ENCODE results near the gene TSEN34. TPM values are rescaled to one million over a fixed set of nuclear protein-coding genes. Genes with fewer than 3 reads are reported as not detected.
A peak's percentile ranks its signal among the peaks of the same experiment; 100 is the strongest.

The TSEN34 gene
- total RNA-seq, 1 donor from 2014 or later = 43.9 TPM

GRCh38 chr19:54199401-54199800, 8.3 kb downstream of the TSEN34 start:
- Mint-ChIP-seq H3K27ac (peak overlapping the region; percentile 85), H3K36me3 (peaks cover 21% of the 10 kb centered on the region), H3K9me3 (no peaks in the 10 kb centered on the region), H3K4me3 (peak overlapping the region; percentile 61), H3K4me1 (peaks cover 35% of the 10 kb centered on the region), H3K27me3 (ENCODE audit: low read depth) (no peaks in the 10 kb centered on the region)
- no peak for DNase-seq (ENCODE audit: low spot score in 2 of 2, unreplicated experiment in 2 of 2)
- TF ChIP-seq, protein P1, sequence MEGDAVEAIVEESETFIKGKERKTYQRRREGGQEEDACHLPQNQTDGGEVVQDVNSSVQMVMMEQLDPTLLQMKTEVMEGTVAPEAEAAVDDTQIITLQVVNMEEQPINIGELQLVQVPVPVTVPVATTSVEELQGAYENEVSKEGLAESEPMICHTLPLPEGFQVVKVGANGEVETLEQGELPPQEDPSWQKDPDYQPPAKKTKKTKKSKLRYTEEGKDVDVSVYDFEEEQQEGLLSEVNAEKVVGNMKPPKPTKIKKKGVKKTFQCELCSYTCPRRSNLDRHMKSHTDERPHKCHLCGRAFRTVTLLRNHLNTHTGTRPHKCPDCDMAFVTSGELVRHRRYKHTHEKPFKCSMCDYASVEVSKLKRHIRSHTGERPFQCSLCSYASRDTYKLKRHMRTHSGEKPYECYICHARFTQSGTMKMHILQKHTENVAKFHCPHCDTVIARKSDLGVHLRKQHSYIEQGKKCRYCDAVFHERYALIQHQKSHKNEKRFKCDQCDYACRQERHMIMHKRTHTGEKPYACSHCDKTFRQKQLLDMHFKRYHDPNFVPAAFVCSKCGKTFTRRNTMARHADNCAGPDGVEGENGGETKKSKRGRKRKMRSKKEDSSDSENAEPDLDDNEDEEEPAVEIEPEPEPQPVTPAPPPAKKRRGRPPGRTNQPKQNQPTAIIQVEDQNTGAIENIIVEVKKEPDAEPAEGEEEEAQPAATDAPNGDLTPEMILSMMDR (IDR thresholded peaks at IDR 0.05; ENCODE audit: unreplicated experiment) = no peak

DNA sequence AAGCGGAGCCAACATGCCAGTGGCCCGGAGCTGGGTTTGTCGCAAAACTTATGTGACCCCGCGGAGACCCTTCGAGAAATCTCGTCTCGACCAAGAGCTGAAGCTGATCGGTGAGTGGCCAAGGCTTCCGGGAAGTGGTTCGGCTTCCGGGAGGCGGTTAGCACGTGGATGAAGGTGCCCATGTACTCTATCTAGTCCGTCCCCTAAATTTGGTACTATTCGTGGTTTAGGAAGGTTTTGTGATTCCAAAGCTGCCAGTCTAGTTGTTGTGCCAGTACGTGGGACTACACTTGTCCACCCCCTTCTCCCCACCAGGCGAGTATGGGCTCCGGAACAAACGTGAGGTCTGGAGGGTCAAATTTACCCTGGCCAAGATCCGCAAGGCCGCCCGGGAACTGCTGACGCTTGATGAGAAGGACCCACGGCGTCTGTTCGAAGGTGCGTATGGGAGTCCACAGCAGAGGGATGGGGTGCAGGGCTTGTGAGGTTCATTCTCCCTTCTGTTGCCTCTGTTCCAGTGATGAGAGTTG, 10.1 kb downstream of the TSEN34 start:
- no peaks in the 10 kb centered on the region for H3K9me3 Mint-ChIP-seq
- no peaks in the 10 kb centered on the region for H3K27me3 Mint-ChIP-seq (ENCODE audit: low read depth)
- TF ChIP-seq, protein P1 (IDR thresholded peaks at IDR 0.05; ENCODE audit: unreplicated experiment) = no peak
- H3K4me1 Mint-ChIP-seq = peaks cover 46% of the 10 kb centered on the region
- H3K27ac Mint-ChIP-seq = peak overlapping the region; percentile 100
- peak overlapping the region; percentile 100 for H3K4me3 Mint-ChIP-seq
- peaks cover 19% of the 10 kb centered on the region for H3K36me3 Mint-ChIP-seq
- DNase-seq (ENCODE audit: low spot score in 2 of 2, unreplicated experiment in 2 of 2) = no peak

GRCh38 chr19:54201980-54202379, 10.9 kb downstream of the TSEN34 start:
- peaks cover 46% of the 10 kb centered on the region for H3K4me1 Mint-ChIP-seq
- peaks cover 22% of the 10 kb centered on the region for H3K36me3 Mint-ChIP-seq
- H3K27ac Mint-ChIP-seq = peak overlapping the region; percentile 100
- H3K4me3 Mint-ChIP-seq = peak overlapping the region; percentile 100
- H3K27me3 Mint-ChIP-seq (ENCODE audit: low read depth) = no peaks in the 10 kb centered on the region
- H3K9me3 Mint-ChIP-seq = no peaks in the 10 kb centered on the region
- no peak for DNase-seq (ENCODE audit: low spot score in 2 of 2, unreplicated experiment in 2 of 2)
- TF ChIP-seq, protein P1 (IDR thresholded peaks at IDR 0.05; ENCODE audit: unreplicated experiment) = no peak

DNA sequence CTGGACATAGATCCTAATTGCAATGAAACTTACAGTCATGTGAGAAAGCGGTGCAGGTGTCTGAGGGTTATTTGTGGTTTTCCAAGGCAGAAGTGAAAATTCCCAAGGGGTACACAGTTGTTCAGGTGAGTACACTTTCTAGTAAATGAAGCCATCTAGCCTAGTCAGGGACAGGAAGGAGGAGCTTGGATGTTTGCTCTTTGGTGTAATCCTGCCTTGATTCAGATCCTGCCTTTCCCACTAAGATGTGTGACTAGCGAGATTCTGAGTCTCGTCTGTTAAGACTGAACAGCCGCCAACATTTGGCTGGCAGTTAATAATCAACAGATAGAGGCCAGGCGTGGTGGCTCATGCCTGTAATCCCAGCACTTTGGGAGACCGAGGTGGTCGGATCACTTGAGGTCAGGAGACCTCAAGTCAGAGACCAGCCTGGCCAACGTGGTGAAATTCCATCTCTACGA, 12.1 kb downstream of the TSEN34 start:
- Mint-ChIP-seq H3K27ac (peak overlapping the region; percentile 56), H3K36me3 (peaks cover 30% of the 10 kb centered on the region), H3K4me3 (peak overlapping the region; percentile 100), H3K27me3 (ENCODE audit: low read depth) (no peaks in the 10 kb centered on the region), H3K9me3 (no peaks in the 10 kb centered on the region), H3K4me1 (peaks cover 56% of the 10 kb centered on the region)
- no peak for DNase-seq (ENCODE audit: low spot score in 2 of 2, unreplicated experiment in 2 of 2)
- TF ChIP-seq, protein P1 (IDR thresholded peaks at IDR 0.05; ENCODE audit: unreplicated experiment) = no peak

DNA sequence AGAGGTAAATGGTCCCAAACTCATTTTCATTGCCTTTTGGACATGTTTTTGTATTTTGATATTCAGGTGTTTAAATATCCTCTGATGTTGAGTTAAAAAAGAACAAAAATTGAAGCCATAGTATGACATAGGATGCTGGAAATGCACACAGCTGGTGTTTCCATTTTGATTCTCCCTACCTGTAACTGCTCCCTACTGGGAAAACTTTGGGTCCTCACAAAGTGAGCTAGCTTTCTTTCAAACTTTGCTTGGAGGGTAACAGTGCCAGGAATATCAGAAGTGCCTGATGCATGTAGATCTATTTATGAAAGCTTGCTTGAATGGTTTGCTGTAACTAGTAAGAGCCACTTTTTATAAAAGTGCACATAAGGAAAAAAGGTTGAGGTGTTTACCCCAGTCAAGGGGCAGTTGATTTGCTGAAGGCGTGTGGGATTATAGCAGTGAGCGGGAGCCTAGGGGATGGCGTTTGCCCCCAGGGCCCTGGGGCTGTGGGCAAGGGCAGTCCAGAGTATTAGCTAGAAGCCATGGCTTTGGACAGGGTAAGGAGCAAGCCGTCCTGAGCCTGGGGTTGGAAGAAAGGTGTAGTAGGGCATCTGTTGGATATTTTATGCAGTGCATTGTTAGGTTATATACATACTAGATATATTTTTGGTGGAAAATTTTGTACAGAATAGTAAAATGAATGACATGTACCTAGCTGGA, 13.8 kb downstream of the TSEN34 start:
- TF ChIP-seq, protein P1 (IDR thresholded peaks at IDR 0.05; ENCODE audit: unreplicated experiment) = no peak
- DNase-seq (ENCODE audit: low spot score in 2 of 2, unreplicated experiment in 2 of 2) = no peak
- Mint-ChIP-seq H3K4me1 (peaks cover 72% of the 10 kb centered on the region), H3K27me3 (ENCODE audit: low read depth) (no peaks in the 10 kb centered on the region), H3K36me3 (peaks cover 30% of the 10 kb centered on the region), H3K4me3 (no peak overlapping the region), H3K27ac (no peak overlapping the region), H3K9me3 (no peaks in the 10 kb centered on the region)

Data from mesothelial cell of epicardium (in vitro differentiated cells).